ENCODE results near the gene RAB6C.
"Not testable (repeated sequence)": the region's sequence is repeated elsewhere in the genome, so short reads cannot be mapped to it uniquely, and the experiment has no call there.

RAB6C gene

DNA sequence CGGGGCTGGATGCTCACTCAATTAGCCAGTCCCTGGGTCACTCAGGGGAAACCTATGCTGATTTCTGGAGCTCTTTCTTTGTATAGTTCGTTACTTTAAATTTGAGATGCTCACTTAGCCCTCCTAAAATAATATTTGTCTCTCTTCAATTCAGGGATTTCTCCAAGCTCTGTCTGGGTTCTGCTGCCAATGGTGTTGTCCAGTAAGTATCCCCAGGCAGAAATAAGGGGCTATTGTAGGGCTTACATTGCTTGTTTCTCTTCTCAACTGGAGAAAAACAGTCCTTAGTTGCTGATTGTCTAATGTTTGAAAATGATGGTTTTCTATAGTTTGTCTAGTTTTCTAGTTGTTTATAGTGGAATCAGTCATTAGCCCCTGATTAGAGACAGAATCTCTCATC, 5.0 kb downstream of the RAB6C start:
- CTCF ChIA-PET = no interaction called here
- TF ChIP-seq, protein P1, sequence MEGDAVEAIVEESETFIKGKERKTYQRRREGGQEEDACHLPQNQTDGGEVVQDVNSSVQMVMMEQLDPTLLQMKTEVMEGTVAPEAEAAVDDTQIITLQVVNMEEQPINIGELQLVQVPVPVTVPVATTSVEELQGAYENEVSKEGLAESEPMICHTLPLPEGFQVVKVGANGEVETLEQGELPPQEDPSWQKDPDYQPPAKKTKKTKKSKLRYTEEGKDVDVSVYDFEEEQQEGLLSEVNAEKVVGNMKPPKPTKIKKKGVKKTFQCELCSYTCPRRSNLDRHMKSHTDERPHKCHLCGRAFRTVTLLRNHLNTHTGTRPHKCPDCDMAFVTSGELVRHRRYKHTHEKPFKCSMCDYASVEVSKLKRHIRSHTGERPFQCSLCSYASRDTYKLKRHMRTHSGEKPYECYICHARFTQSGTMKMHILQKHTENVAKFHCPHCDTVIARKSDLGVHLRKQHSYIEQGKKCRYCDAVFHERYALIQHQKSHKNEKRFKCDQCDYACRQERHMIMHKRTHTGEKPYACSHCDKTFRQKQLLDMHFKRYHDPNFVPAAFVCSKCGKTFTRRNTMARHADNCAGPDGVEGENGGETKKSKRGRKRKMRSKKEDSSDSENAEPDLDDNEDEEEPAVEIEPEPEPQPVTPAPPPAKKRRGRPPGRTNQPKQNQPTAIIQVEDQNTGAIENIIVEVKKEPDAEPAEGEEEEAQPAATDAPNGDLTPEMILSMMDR (IDR thresholded peaks at IDR 0.05; ENCODE audit: control extremely low read depth, extremely low read depth, low read depth, missing control alignments) = no peak

DNA sequence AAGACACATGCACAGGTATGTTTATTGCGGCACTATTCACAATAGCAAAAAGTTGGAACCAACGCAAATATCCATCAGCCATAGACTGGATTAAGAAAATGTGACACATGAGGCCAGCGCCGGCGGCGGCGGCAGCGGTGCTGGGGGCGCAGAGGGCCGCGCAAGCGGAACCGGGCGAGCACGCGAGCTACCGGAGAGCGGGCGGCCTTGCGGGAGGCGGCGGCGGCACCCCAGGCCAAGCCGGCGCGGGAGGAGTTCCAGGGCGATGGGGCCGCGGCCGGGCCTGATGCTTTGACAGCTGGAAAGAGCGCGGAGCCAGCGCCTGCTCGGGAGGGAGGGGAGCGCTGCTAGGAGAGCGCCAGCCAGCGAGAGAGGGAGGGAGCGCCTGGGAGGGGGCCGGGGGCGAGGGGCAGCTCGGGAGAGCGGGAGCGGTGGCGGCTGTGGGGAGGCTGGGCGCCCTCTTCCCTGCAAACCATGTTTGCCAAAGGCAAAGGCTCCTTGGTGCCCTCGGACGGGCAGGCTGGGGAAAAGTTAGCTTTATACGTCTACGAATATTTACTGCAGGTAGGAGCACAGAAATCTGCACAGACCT, 13.0 kb downstream of the RAB6C start:
- DNase-seq (ENCODE audit: extremely low spot score); CTCF ChIA-PET; POLR2A ChIA-PET: not testable (repeated sequence)

More for the DNA sequence above, 5.0 kb downstream of the RAB6C start:
- DNase-seq (ENCODE audit: extremely low spot score) = no peak
- POLR2A ChIA-PET = no interaction called here

DNA sequence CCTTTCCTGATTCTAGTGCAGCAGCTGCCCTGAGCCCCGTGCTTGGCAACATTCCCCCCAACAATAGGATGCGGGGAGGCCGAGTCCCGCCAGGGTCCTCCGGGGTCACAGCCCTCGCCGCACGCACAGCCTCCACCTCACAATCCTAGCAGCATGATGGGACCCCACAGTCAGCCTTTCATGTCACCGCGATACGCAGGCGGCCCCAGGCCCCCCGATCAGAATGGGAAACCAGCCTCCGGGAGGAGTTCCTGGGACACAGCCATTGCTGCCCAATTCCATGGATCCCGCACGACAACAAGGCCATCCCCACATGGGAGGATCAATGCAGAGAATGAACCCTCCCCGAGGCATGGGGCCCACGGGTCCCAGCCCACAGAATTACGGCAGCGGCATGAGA, 13.7 kb downstream of the RAB6C start:
- DNase-seq (ENCODE audit: extremely low spot score); CTCF ChIA-PET; POLR2A ChIA-PET: not testable (repeated sequence)

DNA sequence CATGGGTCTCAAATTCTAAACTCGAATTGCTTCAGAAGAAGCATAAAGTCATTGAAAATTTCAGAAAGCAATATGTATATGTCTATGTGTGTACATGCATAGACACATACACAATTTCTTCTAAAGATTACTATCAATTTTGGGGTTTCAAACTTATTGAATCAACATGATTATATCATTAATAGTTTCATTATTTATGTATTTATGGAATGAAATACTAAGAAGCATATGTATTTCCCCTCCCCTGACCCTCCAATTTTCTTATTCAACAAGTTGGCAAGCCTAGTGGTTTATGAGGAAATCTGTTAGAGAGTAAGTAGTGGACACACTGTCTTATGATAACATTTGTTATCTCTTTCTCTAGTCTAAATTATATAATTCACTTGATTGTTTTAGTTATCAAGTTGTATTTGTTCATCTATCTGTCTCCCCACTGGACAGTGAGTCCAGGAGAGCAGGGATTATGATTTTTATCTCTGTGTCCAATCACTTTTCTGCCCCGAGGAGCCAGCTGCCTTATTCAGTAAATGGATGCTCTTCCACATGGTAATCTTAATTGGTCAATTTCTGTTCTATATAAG, 17.3 kb downstream of the RAB6C start:
- POLR2A ChIA-PET; DNase-seq (ENCODE audit: extremely low spot score); CTCF ChIA-PET: not testable (repeated sequence)

DNA sequence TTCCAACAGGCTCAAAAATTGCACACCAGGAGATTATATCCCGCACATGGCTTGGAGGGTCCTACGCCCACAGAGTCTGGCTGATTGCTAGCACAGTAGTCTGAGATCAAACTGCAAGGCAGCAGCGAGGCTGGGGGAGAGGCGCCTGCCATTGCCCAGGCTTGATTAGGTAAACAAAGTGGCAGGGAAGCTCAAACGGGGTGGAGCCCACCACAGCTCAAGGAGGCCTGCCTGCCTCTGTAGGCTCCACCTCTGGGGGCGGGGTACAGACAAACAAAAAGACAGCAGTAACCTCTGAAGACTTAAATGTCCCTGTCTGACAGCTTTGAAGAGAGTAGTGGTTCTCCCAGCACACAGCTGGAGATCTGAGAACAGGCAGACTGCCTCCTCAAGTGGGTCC, 19.3 kb downstream of the RAB6C start:
- POLR2A ChIA-PET; CTCF ChIA-PET; DNase-seq (ENCODE audit: extremely low spot score): not testable (repeated sequence)

DNA sequence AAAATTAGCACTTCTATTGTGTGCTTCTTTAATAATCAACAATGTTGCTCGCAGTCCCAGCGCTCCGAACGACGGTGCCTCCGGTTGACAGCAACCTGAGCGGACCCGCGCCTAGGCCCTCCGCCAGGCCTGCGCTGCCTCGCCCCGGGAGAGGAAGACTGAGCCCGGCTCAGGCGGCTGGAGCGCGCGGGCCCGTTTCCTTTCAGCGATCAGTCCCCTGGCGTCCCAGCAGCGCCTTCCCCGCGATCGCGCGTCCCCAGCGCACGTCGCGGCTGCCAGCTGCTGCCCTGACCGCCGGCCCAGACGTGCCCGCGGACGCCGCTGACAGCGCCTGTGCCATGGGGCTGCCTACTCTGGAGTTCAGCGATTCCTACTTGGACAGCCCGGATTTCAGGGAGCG, 26.4 kb downstream of the RAB6C start:
- CTCF ChIA-PET; DNase-seq (ENCODE audit: extremely low spot score): not testable (repeated sequence)

DNA sequence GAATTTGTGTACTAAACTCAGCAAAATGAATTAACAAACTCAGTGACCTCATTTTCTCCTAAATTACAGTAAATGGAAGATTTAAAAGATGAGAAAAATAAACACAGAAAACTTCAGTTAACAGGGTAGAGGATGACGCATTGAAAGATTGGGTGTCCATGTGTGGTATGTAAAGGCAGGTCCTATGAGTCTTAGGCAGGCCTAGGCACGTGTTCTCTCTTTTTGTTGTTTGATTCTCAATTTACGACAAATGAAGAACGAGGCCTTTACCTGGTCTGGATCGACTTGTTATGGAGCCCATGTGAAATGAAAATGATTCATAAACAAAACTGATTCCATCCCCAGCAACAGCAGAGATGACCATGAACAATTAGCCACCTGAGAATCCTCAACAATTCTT, 37.2 kb downstream of the RAB6C start:
- CTCF ChIA-PET; POLR2A ChIA-PET; DNase-seq (ENCODE audit: extremely low spot score): not testable (repeated sequence)

More for the DNA sequence above, 26.4 kb downstream of the RAB6C start:
- POLR2A ChIA-PET = not testable (repeated sequence)

DNA sequence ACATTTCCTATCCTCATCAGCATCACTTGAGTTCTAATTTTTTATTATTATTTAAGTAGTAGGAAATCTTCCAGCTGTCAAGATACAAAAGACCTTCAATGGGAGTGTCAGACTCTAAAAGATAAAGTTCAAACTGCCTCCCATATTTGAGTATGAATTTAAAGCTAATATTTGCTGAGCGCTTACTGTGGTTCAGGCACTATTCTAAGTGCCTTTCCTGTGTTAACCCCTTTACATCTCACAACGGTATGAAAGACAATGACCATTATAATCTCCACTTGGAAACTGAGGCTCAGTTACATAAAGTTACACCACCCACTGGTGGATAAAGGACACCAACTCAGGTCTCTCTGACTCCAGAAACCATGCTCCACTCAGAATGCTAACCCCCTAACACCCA, 39.9 kb downstream of the RAB6C start:
- no peak for DNase-seq (ENCODE audit: extremely low spot score)
- CTCF ChIA-PET = no interaction called here
- POLR2A ChIA-PET = no interaction called here
- TF ChIP-seq, protein P1 (IDR thresholded peaks at IDR 0.05; ENCODE audit: control extremely low read depth, extremely low read depth, low read depth, missing control alignments) = no peak

DNA sequence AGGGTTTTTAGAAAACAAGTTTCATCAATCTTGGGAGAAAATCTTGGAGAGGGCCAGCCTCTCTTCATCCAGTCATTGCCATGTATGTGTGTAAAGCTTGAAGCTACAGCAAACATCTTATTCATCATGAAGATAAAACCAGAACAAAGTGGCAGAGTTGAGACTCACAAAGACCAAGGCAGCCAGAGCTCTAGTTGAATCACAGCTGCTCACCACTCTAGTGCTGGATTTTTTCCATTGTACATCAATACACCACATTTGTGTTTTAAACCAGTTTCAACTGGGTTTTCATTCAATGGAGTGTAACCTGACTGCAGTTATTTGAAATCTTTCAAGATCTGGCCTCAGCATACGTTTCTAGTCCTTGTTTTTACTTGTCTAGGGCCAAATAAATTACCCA, 40.6 kb downstream of the RAB6C start:
- CTCF ChIA-PET; DNase-seq (ENCODE audit: extremely low spot score); POLR2A ChIA-PET: not testable (repeated sequence)

DNA sequence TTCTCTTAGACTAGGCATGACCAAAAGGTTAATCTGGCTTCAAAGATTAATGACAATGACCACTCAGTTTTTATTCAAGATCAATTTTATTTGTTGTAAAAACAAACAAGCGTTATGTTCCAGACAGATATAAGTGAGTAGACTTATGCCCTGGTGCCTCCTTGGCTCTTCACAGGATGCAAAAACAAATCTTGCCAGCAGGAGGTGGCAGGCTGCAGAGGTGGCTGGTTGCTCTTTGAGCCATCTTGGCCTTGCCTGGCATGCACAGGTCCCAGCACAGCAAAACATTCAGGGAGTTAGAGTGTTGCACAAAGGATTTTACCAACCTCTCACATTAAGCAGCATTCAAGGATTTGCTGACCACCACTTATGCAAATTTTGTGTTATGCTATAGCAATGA, 46.5 kb downstream of the RAB6C start:
- CTCF ChIA-PET; DNase-seq (ENCODE audit: extremely low spot score); POLR2A ChIA-PET: not testable (repeated sequence)
